Panc1 (cell line): ENCODE results near the gene VWA8.

ENCODE experiments used
- POLR2AphosphoS5 ChIP-seq: IDR thresholded peaks from 2 replicates; pipeline ENCODE4 v1.6.1; 2012; ENCODE audit warnings: mild to moderate bottlenecking, low read depth, low read length, moderate library complexity
- TF ChIP-seq, protein P1 (sequence below): fragments of 450-650 bp; IDR thresholded peaks from 2 replicates; pipeline ENCODE4 v1.5.1; 2017; ENCODE audit warnings: mild to moderate bottlenecking
- TF ChIP-seq, protein P2 (sequence below), 2 experiments: IDR thresholded peaks; 2 replicates each; pipeline ENCODE4 v1.6.1; 2011 to 2012; ENCODE audit warnings: low read depth in 2 of 2, control low read depth in 1 of 2, low read length in 1 of 2, mild to moderate bottlenecking in 1 of 2, moderate library complexity in 1 of 2; ENCODE audit not compliant: insufficient read depth in 1 of 2

DNA sequence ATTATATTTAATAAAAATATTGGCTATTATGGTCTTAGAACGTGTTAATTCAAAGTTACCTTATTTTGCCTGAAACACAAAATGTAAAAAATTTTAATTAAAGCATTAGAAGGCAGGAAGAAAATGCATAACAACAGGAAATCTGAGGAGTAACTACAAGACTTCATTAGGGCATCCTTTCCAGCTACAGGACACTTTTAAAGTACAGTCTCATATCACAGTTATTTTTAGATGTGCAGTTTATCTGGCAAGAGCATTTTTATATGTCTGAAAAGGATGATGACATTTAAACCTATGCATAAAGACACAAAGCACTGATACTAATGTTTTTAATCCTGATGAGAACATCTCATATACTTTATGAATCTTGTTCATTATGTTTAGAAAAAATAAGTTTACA lies 247.5 kb downstream of the VWA8 start:
- TF ChIP-seq, protein P1, sequence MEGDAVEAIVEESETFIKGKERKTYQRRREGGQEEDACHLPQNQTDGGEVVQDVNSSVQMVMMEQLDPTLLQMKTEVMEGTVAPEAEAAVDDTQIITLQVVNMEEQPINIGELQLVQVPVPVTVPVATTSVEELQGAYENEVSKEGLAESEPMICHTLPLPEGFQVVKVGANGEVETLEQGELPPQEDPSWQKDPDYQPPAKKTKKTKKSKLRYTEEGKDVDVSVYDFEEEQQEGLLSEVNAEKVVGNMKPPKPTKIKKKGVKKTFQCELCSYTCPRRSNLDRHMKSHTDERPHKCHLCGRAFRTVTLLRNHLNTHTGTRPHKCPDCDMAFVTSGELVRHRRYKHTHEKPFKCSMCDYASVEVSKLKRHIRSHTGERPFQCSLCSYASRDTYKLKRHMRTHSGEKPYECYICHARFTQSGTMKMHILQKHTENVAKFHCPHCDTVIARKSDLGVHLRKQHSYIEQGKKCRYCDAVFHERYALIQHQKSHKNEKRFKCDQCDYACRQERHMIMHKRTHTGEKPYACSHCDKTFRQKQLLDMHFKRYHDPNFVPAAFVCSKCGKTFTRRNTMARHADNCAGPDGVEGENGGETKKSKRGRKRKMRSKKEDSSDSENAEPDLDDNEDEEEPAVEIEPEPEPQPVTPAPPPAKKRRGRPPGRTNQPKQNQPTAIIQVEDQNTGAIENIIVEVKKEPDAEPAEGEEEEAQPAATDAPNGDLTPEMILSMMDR = no peak
- TF ChIP-seq POLR2AphosphoS5 = no peak
- TF ChIP-seq, protein P2, sequence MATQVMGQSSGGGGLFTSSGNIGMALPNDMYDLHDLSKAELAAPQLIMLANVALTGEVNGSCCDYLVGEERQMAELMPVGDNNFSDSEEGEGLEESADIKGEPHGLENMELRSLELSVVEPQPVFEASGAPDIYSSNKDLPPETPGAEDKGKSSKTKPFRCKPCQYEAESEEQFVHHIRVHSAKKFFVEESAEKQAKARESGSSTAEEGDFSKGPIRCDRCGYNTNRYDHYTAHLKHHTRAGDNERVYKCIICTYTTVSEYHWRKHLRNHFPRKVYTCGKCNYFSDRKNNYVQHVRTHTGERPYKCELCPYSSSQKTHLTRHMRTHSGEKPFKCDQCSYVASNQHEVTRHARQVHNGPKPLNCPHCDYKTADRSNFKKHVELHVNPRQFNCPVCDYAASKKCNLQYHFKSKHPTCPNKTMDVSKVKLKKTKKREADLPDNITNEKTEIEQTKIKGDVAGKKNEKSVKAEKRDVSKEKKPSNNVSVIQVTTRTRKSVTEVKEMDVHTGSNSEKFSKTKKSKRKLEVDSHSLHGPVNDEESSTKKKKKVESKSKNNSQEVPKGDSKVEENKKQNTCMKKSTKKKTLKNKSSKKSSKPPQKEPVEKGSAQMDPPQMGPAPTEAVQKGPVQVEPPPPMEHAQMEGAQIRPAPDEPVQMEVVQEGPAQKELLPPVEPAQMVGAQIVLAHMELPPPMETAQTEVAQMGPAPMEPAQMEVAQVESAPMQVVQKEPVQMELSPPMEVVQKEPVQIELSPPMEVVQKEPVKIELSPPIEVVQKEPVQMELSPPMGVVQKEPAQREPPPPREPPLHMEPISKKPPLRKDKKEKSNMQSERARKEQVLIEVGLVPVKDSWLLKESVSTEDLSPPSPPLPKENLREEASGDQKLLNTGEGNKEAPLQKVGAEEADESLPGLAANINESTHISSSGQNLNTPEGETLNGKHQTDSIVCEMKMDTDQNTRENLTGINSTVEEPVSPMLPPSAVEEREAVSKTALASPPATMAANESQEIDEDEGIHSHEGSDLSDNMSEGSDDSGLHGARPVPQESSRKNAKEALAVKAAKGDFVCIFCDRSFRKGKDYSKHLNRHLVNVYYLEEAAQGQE (IDR thresholded peaks at IDR 0.05; ENCODE audit: insufficient read depth in 1 of 2, low read depth in 2 of 2, low read length in 1 of 2) = no peak
